Fibroblast of villous mesenchyme (primary cell): ENCODE results near the gene MYOD1. TPM values are rescaled to one million over a fixed set of nuclear protein-coding genes. Genes with fewer than 3 reads are reported as not detected.

ENCODE experiments used
- DNase-seq: peaks from one replicate; pipeline ENCODE4 v3.0.0-alpha.2; 2010; ENCODE audit warnings: low read depth
- H3K4me3 ChIP-seq: 2 replicates; pipeline ENCODE4 v1.5.1; 2011; ENCODE audit warnings: low read depth, mild to moderate bottlenecking, low read length
- total RNA-seq: library from RNA; depleted of rRNA; stranded (reverse); fragments of >200 nt; gene quantifications from 2 replicates; pipeline ENCODE4 v1.2.3, GENCODE V29; 2012
- TF ChIP-seq, protein P1 (sequence below): IDR thresholded peaks from 2 replicates; pipeline ENCODE4 v1.5.1; 2012; ENCODE audit warnings: low read depth, mild to moderate bottlenecking, low read length; ENCODE audit not compliant: insufficient read depth

The MYOD1 gene
- total RNA-seq, 1 donor: under 0.01 TPM

DNA sequence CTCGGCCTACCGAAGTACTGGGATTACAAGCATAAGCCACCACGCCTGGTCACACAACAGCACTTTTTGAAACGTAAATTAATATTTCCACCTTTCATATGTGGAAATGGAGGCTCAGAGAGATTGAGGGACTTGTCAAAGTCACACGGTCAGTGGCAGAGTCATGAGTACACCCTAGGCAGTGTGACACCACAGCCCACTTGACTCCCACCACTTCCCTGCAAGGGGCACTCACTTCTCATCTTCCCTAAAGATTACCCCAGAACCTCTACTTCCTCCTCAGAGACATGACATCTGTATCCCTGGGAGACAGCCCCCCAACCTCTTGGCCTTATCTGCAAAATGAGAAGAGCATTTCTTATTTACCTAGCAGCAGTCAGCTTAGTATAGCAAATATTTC is 16.5 kb upstream of the MYOD1 start:
- TF ChIP-seq, protein P1, sequence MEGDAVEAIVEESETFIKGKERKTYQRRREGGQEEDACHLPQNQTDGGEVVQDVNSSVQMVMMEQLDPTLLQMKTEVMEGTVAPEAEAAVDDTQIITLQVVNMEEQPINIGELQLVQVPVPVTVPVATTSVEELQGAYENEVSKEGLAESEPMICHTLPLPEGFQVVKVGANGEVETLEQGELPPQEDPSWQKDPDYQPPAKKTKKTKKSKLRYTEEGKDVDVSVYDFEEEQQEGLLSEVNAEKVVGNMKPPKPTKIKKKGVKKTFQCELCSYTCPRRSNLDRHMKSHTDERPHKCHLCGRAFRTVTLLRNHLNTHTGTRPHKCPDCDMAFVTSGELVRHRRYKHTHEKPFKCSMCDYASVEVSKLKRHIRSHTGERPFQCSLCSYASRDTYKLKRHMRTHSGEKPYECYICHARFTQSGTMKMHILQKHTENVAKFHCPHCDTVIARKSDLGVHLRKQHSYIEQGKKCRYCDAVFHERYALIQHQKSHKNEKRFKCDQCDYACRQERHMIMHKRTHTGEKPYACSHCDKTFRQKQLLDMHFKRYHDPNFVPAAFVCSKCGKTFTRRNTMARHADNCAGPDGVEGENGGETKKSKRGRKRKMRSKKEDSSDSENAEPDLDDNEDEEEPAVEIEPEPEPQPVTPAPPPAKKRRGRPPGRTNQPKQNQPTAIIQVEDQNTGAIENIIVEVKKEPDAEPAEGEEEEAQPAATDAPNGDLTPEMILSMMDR: no peak
- no peak for DNase-seq
- no peak overlapping the region for H3K4me3 ChIP-seq

GRCh38 chr11:17703951-17704350 is 15.4 kb upstream of the MYOD1 start:
- DNase-seq: peak; percentile 26
- no peak overlapping the region for H3K4me3 ChIP-seq
- TF ChIP-seq, protein P1: no peak

- no peak overlapping the region for H3K4me3 ChIP-seq
- TF ChIP-seq, protein P1: no peak
- DNase-seq: no peak
Measured at GRCh38 chr11:17707830-17708229, 11.5 kb upstream of the MYOD1 start.

DNA sequence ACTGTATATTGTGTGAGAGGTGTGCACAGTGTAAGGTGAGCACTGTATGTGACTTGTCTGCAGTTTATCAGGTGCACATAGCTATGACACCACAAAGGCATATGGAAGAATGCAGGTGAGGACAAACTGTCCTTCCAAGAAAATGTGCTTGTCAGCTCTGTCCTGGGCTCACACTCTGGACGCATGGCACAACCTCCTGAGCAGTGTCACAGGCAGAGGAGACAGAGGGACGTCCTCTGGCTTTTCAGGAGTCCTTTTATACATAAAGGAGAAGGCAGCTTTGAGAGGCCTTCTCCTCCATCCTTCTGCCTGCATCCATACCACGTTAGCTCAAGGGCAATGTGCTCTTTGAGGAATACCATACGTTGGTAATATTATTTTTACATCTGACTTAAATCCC is 7.5 kb upstream of the MYOD1 start:
- H3K4me3 ChIP-seq: no peak overlapping the region
- TF ChIP-seq, protein P1: no peak

GRCh38 chr11:17713851-17714250 is 5.5 kb upstream of the MYOD1 start:
- TF ChIP-seq, protein P1: no peak
- no peak overlapping the region for H3K4me3 ChIP-seq
- DNase-seq: no peak

More for the DNA sequence above, 7.5 kb upstream of the MYOD1 start:
- no peak for DNase-seq

DNA sequence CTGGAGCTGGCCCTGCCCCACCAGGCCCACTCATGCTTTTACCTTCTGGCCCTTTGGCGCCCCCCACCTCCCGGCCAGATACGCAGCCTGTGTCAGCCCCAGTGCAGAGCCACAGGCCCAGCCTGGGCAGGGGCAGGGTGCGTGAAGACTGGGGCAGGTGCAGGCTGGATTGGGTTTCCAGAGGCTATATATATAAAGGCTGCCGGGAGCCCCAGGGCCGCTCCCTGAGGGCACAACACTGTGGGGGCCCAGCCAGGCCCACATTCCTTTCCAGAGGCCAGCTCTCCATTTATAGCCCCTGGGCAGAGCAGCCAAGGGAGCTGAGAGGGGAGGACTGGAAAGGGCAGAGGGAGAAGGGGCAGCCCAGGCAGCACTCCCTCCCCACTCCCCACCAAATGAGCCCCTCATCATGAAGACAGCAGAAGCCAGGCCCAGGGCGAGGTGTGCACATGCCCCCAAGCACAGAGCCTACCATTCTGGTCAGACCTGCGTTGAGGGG is 5.0 kb upstream of the MYOD1 start:
- TF ChIP-seq, protein P1: no peak
- DNase-seq: no peak

DNA sequence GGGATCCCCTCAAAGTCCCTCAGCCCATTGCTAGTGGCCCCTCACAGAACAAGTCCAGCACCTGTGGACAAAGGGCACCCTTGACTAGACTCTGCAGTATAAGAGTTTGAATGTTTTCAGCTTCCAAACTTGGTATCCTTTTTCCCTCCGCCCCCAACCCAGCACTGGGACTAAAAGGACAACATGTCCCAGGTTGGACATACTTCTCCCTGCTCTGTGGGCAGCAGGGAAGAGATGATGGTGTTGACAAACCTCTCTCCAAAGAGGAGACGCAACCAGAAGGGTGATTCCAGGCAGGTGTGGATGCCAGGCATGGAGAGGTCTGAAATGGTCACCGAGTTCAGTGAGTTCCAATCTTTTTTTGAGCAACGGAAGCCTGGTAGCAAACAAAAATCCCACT is 4.5 kb upstream of the MYOD1 start:
- DNase-seq: no peak
- TF ChIP-seq, protein P1: no peak
- H3K4me3 ChIP-seq: no peak overlapping the region

More for the DNA sequence above, 5.0 kb upstream of the MYOD1 start:
- H3K4me3 ChIP-seq: no peak overlapping the region
